ENCODE data around the gene FBXL19. TPM values are rescaled to one million over a fixed set of nuclear protein-coding genes. Genes with fewer than 3 reads are reported as not detected.

Gene FBXL19
- total and polyA plus RNA-seq, 2 donors (not counting 1 experiment from before 2014, with no cell fraction given): 9.0 to 25.0 TPM

DNA sequence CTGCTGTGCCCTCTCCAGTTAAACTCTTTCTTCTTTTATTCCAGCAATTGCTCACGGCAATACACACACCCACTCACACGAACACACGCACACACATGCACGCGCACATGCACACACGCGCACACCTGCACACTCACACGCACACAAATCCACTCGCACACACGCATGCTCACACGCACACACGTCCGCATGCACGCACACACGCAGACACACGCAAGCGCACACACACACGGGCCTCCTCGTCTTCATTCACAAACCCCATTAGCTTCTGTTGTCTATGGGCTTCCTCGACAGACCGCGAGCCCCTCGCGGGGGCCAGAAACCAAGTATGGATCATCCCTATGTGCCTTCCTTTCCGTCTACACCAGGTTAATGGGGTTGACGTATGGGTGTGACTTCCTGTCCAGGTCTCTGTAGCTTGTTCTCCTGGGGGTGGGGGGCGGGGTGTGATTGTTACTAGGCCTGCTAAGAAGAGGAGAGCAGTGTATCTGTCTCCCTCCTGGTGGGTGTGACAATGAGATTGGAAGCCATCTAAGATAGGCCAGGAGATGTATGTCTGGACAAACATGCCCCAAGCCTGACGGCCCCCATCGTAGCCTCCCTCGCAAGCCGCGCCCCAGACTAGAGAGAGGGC, 27.6 kb upstream of the FBXL19 start:
- ChIA-PET CTCF (interaction anchor here (0.6 to 3.5 kb wide), 3 partner anchors 22 to 88 kb away, joined by 3 to 25 read pairs (median 3); no protein-coding TSS in a partner anchor), POLR2A (interaction anchor here (0.6 to 2.2 kb wide), 3 partner anchors 20 to 560 kb away, joined by 3 to 15 read pairs (median 7); no protein-coding TSS in a partner anchor)
- peak overlapping the region; percentile 94 for H2AFZ ChIP-seq (ENCODE audit: insufficient read depth, low read depth, low read length, poor library complexity, severe bottlenecking)
- peak overlapping the region; percentile 93 for H3K27ac Mint-ChIP-seq
- no peak overlapping the region for H3K4me3 ChIP-seq (ENCODE audit: control extremely low read depth in 1 of 5, extremely low read depth in 1 of 5, insufficient read depth in 1 of 5, low read depth in 2 of 5, low read length in 4 of 5)
- peak overlapping the region; percentile 91 for H3K4me3 Mint-ChIP-seq
- H3K36me3 ChIP-seq (replicated peaks in 1 of 2; ENCODE audit: control extremely low read depth in 1 of 2, control insufficient read depth in 1 of 2, extremely low read depth in 1 of 2, insufficient read depth in 2 of 2, low read length in 1 of 2): no peaks in the 10 kb centered on the region
- H3K27me3 ChIP-seq (replicated peaks in 1 of 4; ENCODE audit: control extremely low read depth in 1 of 4, control insufficient read depth in 3 of 4, insufficient read depth in 4 of 4, low read length in 3 of 4): no peaks in the 10 kb centered on the region
- TF ChIP-seq, protein P1, sequence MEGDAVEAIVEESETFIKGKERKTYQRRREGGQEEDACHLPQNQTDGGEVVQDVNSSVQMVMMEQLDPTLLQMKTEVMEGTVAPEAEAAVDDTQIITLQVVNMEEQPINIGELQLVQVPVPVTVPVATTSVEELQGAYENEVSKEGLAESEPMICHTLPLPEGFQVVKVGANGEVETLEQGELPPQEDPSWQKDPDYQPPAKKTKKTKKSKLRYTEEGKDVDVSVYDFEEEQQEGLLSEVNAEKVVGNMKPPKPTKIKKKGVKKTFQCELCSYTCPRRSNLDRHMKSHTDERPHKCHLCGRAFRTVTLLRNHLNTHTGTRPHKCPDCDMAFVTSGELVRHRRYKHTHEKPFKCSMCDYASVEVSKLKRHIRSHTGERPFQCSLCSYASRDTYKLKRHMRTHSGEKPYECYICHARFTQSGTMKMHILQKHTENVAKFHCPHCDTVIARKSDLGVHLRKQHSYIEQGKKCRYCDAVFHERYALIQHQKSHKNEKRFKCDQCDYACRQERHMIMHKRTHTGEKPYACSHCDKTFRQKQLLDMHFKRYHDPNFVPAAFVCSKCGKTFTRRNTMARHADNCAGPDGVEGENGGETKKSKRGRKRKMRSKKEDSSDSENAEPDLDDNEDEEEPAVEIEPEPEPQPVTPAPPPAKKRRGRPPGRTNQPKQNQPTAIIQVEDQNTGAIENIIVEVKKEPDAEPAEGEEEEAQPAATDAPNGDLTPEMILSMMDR (IDR thresholded peaks at IDR 0.05): no peak
- TF ChIP-seq EZH2 (IDR thresholded peaks at IDR 0.05; ENCODE audit: borderline replicate concordance, insufficient read depth, low read depth, low read length, poor library complexity, severe bottlenecking): no peak
- peaks cover 0 to 2% (median 0%) of the 10 kb centered on the region in 3 donors for H3K9me3 ChIP-seq (ENCODE audit: control extremely low read depth in 1 of 3, control insufficient read depth in 2 of 3, insufficient read depth in 1 of 3, low read length in 2 of 3)
- intact Hi-C loops (cut with micrococcal nuclease): no loop called here
- WGBS (ENCODE audit: insufficient coverage): 88% methylated on average over 26 of the region's 32 CpGs
- peaks cover 48% of the 10 kb centered on the region for H3K4me1 Mint-ChIP-seq
- peaks cover 32 to 43% of the 10 kb centered on the region in 2 donors for H3K4me1 ChIP-seq (ENCODE audit: control insufficient read depth in 2 of 2, insufficient read depth in 2 of 2, low read length in 2 of 2)
- H3K9ac ChIP-seq (ENCODE audit: low read length): no peak overlapping the region
- ATAC-seq (ENCODE audit: low read depth) (no peak), DNase-seq (peak; percentile 38)
- peak overlapping the region; percentile 93 for H3K4me2 ChIP-seq (replicated peaks; ENCODE audit: low read depth, low read length, poor library complexity, severe bottlenecking)
- peaks cover 8% of the 10 kb centered on the region for H4K20me1 ChIP-seq (ENCODE audit: control insufficient read depth, insufficient read depth, low read length, poor library complexity, severe bottlenecking)
- H3K79me2 ChIP-seq (ENCODE audit: control insufficient read depth, insufficient read depth, low read length): peaks cover 8% of the 10 kb centered on the region
- H3K27me3 Mint-ChIP-seq: no peaks in the 10 kb centered on the region
- H3K27ac ChIP-seq (ENCODE audit: low read length in 2 of 2): no peak overlapping the region
- H3K9me3 Mint-ChIP-seq (ENCODE audit: insufficient read depth): no peaks in the 10 kb centered on the region

All from B cell (primary cell).